HepG2 (cell line): Measurements from ENCODE around the gene S1PR3. TPM values are rescaled to one million over a fixed set of nuclear protein-coding genes. Genes with fewer than 3 reads are reported as not detected.

ENCODE experiments used
- ATAC-seq: fragments of 200-7000 bp; cut with Tn5 transposase; 3 replicates; pipeline ENCODE4 v1.9.1; 2020; ENCODE audit warnings: mild to moderate bottlenecking, moderate library complexity
- BruUV-seq: library from RNA; stranded (reverse); fragments of 400-500 nt; replicated peaks from 2 replicates; lab custom pipeline; 2021; lab: Mats Ljungman, UMichigan
- CTCF ChIA-PET: fragments of 300-600 bp; formaldehyde crosslinking; extraction: SDS; loops from one replicate; lab custom pipeline; 2021; ENCODE audit warnings: low total read pairs, inconsistent platforms, low intra/inter-chr PET ratio; lab: Yijun Ruan, JAX
- POLR2A ChIA-PET: fragments of 350-600 bp; sonication (Branson Sonifier 250); formaldehyde crosslinking; loops from one replicate; lab custom pipeline; 2020; ENCODE audit warnings: antibody characterized with exemption, inconsistent platforms; lab: Yijun Ruan, JAX
- DNase-seq: peaks from one replicate; pipeline ENCODE4 v3.0.0-alpha.2; 2015; ENCODE audit warnings: low spot score
- FAIRE-seq: peaks from 3 replicates; lab custom pipeline; 2011; peaks lifted over from hg19 to GRCh38; lab: Jason Lieb, UNC
- H2AFZ ChIP-seq: one replicate; pipeline ENCODE4 v1.6.1; 2011; ENCODE audit warnings: low read length, inconsistent platforms
- H3K27ac ChIP-seq: fragments of 300-600 bp; 3 replicates; pipeline ENCODE4 v1.8.0; 2011; ENCODE audit warnings: mixed run types, mild to moderate bottlenecking, mixed read lengths, low read length, inconsistent platforms; ENCODE audit not compliant: insufficient read depth; ENCODE audit errors: extremely low read length
- H3K27me3 ChIP-seq, 2 experiments: fragments of 200-600 bp in 1 of 2; 2 replicates in 1 of 2; 3 replicates in 1 of 2; pipeline versions ENCODE4 v1.6.0 to v1.8.0; 2011; ENCODE audit warnings: low read length in 2 of 2, mild to moderate bottlenecking in 2 of 2, moderate library complexity in 2 of 2, inconsistent platforms in 1 of 2; ENCODE audit not compliant: insufficient read depth in 2 of 2, control insufficient read depth in 1 of 2
- H3K36me3 ChIP-seq, 2 experiments: fragments of 200-600 bp in 1 of 2; replicated peaks in 1 of 2; 2 replicates in 1 of 2; 3 replicates in 1 of 2; pipeline versions ENCODE4 v1.5.1 to v1.8.0; 2011; ENCODE audit warnings: low read length in 2 of 2, inconsistent platforms in 1 of 2; ENCODE audit not compliant: insufficient read depth in 2 of 2, control insufficient read depth in 1 of 2
- H3K4me1 ChIP-seq: 2 replicates; pipeline ENCODE4 v1.5.1; 2012; ENCODE audit warnings: low read length, inconsistent platforms; ENCODE audit not compliant: insufficient read depth
- H3K4me2 ChIP-seq: 2 replicates; pipeline ENCODE4 v1.6.0; 2011; ENCODE audit warnings: low read depth, low read length, inconsistent platforms
- H3K4me3 ChIP-seq, 3 experiments: fragments of 200-600 bp in 1 of 3; sonication (generic), shearing (Covaris generic) in 1 of 3; replicated peaks in 1 of 3; 2 replicates each; pipeline ENCODE4 v1.5.1; 2011 to 2016; ENCODE audit warnings: low read length in 3 of 3, inconsistent platforms in 2 of 3, low read depth in 2 of 3, mild to moderate bottlenecking in 2 of 3, control low read depth in 1 of 3, mixed read lengths in 1 of 3; ENCODE audit not compliant: insufficient read depth in 1 of 3
- H3K79me2 ChIP-seq: one replicate; pipeline ENCODE4 v1.6.1; 2011; ENCODE audit warnings: low read length, inconsistent platforms; ENCODE audit not compliant: insufficient read depth
- H3K9ac ChIP-seq: 2 replicates; pipeline ENCODE4 v1.6.0; 2011; ENCODE audit warnings: mild to moderate bottlenecking, low read depth, low read length, inconsistent platforms; ENCODE audit not compliant: insufficient read depth
- H3K9me3 ChIP-seq: 2 replicates; pipeline ENCODE4 v1.5.1; 2012; ENCODE audit warnings: mild to moderate bottlenecking, low read length
- H4K20me1 ChIP-seq: 2 replicates; pipeline ENCODE4 v1.6.0; 2011; ENCODE audit warnings: inconsistent platforms, mild to moderate bottlenecking, low read length, moderate library complexity; ENCODE audit not compliant: insufficient read depth
- BORCS8-MEF2B ChIP-seq: sonication (generic); formaldehyde crosslinking; IDR thresholded peaks from 2 replicates; pipeline ENCODE4 v1.8.0; 2022; ENCODE audit warnings: mild to moderate bottlenecking, missing genetic modification reagents
- ETV6 ChIP-seq: sonication (generic); formaldehyde crosslinking; conservative IDR thresholded peaks from 2 replicates; pipeline ENCODE4 v1.4.0; 2020; ENCODE audit warnings: missing genetic modification reagents
- IRF2 ChIP-seq: IDR thresholded peaks from 2 replicates; pipeline ENCODE4 v1.6.1; 2018; ENCODE audit warnings: missing genetic modification reagents, missing compliant biosample characterization
- SCMH1 ChIP-seq: sonication (generic); formaldehyde crosslinking; IDR thresholded peaks from 2 replicates; pipeline ENCODE4 v1.9.0; 2021; ENCODE audit warnings: missing genetic modification reagents, mild to moderate bottlenecking, borderline replicate concordance
- SNAI1 ChIP-seq: sonication (generic); formaldehyde crosslinking; IDR thresholded peaks from 2 replicates; pipeline ENCODE4 v1.5.0; 2020; ENCODE audit warnings: mild to moderate bottlenecking, missing genetic modification reagents, borderline replicate concordance
- ZBTB25 ChIP-seq: IDR thresholded peaks from 2 replicates; pipeline ENCODE4 v1.6.1; 2018; ENCODE audit warnings: missing genetic modification reagents
- ZNF138 ChIP-seq: sonication (generic); formaldehyde crosslinking; IDR thresholded peaks from 2 replicates; pipeline ENCODE4 v1.5.0; 2020; ENCODE audit warnings: mild to moderate bottlenecking, low read depth, missing genetic modification reagents
- ZNF264 ChIP-seq: sonication (generic); formaldehyde crosslinking; IDR thresholded peaks from 2 replicates; pipeline ENCODE4 v1.4.0; 2020; ENCODE audit warnings: missing genetic modification reagents
- whole genome bisulfite sequencing: methylation state at CpG from one replicate; pipeline ENCODE4 v1.1.6; 2017; ENCODE audit warnings: low lambda C conversion rate; 5-methylcytosine and 5-hydroxymethylcytosine counted together
- in situ Hi-C: cut with HindIII; loops from 2 replicates; pipeline ENCODE4 v1.10.0; 2017; ENCODE audit warnings: low pct_unique_long_range_greater_than_20kb; ENCODE audit not compliant: extremely low pct_ligation_motif_present
- intact Hi-C: fragments of 100-400 bp; cut with micrococcal nuclease; formaldehyde crosslinking; loops from one replicate; pipeline ENCODE4 v1.10.0; 2022; ENCODE audit not compliant: unreplicated experiment
- polyA plus RNA-seq, 8 experiments: library from polyadenylated mRNA; depleted of rRNA in 3 of 8; stranded (reverse) in 7 of 8; unstranded in 1 of 8; fragments of >200 nt; fragmentation: Illumina TruSeq in 4 of 8; extraction: Trizol in 4 of 8; gene quantifications; 2 replicates each; pipeline versions ENCODE4 v1.2.1 to v1.2.3, GENCODE V29; 2011 to 2016; ENCODE audit warnings: low read depth in 4 of 8, missing spikeins in 1 of 8, mixed read lengths in 1 of 8; ENCODE audit not compliant: insufficient read depth in 1 of 8
- total RNA-seq, 5 experiments: library from RNA; depleted of rRNA; stranded (reverse); fragments of >200 nt; fragmentation: Illumina TruSeq; extraction: Trizol; gene quantifications; 2 replicates each; pipeline ENCODE4 v1.2.3, GENCODE V29; 2016; ENCODE audit warnings: low read depth in 1 of 5

The S1PR3 gene
- total and polyA plus RNA-seq, 2 of the 13 experiments (the other 11 are each of a cell fraction or from before 2014, with no cell fraction given) = 0.02 TPM; not detected in 1

GRCh38 chr9:88957526-88957925, 33.7 kb upstream of the S1PR3 start (continued):
- no peak for TF ChIP-seq BORCS8-MEF2B
- no peak for TF ChIP-seq ETV6
- TF ChIP-seq ZNF264 = no peak
- no peak for TF ChIP-seq IRF2

- no peak for FAIRE-seq
- BruUV-seq = no TSS peak
- CTCF ChIA-PET = no interaction called here
Measured at GRCh38 chr9:88959727-88960469, 31.4 kb upstream of the S1PR3 start.

More at GRCh38 chr9:88959727-88960469, 31.4 kb upstream of the S1PR3 start:
- Histone ChIP-seq H3K9ac (no peak overlapping the region), H3K27ac (no peak overlapping the region), H3K79me2 (no peaks in the 10 kb centered on the region), H2AFZ (no peak overlapping the region), H3K4me3 (no peak overlapping the region), H3K36me3 (no peaks in the 10 kb centered on the region), H3K4me2 (no peak overlapping the region), H3K27me3 (no peaks in the 10 kb centered on the region), H3K9me3 (no peaks in the 10 kb centered on the region), H4K20me1 (no peaks in the 10 kb centered on the region), H3K4me1 (no peaks in the 10 kb centered on the region)
- WGBS = 52% methylated on average over 2 of the region's 5 CpGs
- in situ Hi-C loops (no loop called here), intact Hi-C loops (no loop called here)
- DNase-seq (no peak), ATAC-seq (no peak)
- TF ChIP-seq ZBTB25 (CRISPR knock-in tag) (no peak), SNAI1 (CRISPR knock-in tag) (no peak), SCMH1 (CRISPR knock-in tag) (no peak), ZNF138 (no peak)
- POLR2A ChIA-PET = no interaction called here
